K562 (cell line): ENCODE data around the gene CCN5. TPM values are rescaled to one million over a fixed set of nuclear protein-coding genes. Genes with fewer than 3 reads are reported as not detected.

Experiments
- ATAC-seq: fragments of 200-7000 bp; cut with Tn5 transposase; 3 replicates; pipeline ENCODE4 v1.9.1; 2020; ENCODE audit warnings: moderate library complexity
- BruUV-seq: library from RNA; stranded (reverse); fragments of 400-500 nt; replicated peaks from 2 replicates; lab custom pipeline; 2021; lab: Mats Ljungman, UMichigan
- CTCF ChIA-PET: fragments of 300-600 bp; formaldehyde crosslinking; extraction: SDS; loops from one replicate; lab custom pipeline; 2021; ENCODE audit warnings: low intra/inter-chr PET ratio; lab: Yijun Ruan, JAX
- POLR2A ChIA-PET: fragments of 300-600, 350-650 bp; sonication (Branson Sonifier 250); formaldehyde crosslinking; extraction: SDS; loops from one replicate; lab custom pipeline; 2021; ENCODE audit warnings: antibody characterized with exemption, inconsistent platforms; lab: Yijun Ruan, JAX
- DNase-seq, 4 experiments: peaks; one replicate each; pipeline versions ENCODE4 v3.0.0 to v3.0.0-alpha.2; 2011 to 2018; ENCODE audit warnings: low spot score in 3 of 4, mixed read lengths in 3 of 4; ENCODE audit errors: extremely low read depth in 1 of 4
- FAIRE-seq: peaks from 2 replicates; lab custom pipeline; 2011; peaks lifted over from hg19 to GRCh38; lab: Jason Lieb, UNC
- H2AFZ ChIP-seq: 2 replicates; pipeline ENCODE4 v1.6.0; 2011; ENCODE audit warnings: low read depth, low read length, control low read depth, inconsistent platforms
- H3K27ac ChIP-seq: fragments of 200-600 bp; 3 replicates; pipeline ENCODE4 v1.8.0; 2011; ENCODE audit warnings: low read depth, mild to moderate bottlenecking, control low read depth, inconsistent platforms, low read length, moderate library complexity, mixed read lengths; ENCODE audit errors: extremely low read depth
- H3K27me3 ChIP-seq, 2 experiments: fragments of 300-600 bp in 1 of 2; 2 replicates in 1 of 2; 3 replicates in 1 of 2; pipeline versions ENCODE4 v1.6.0 to v1.8.0; 2011; ENCODE audit warnings: inconsistent platforms in 2 of 2, low read length in 2 of 2, mild to moderate bottlenecking in 1 of 2, mixed read lengths in 1 of 2, moderate library complexity in 1 of 2; ENCODE audit not compliant: control insufficient read depth in 2 of 2, insufficient read depth in 2 of 2
- H3K36me3 ChIP-seq: fragments of 300-600 bp; 3 replicates; pipeline ENCODE4 v1.8.0; 2011; ENCODE audit warnings: mild to moderate bottlenecking, low read length, inconsistent platforms; ENCODE audit not compliant: control insufficient read depth, insufficient read depth
- H3K4me1 ChIP-seq, 2 experiments: fragments of 200-600 bp in 1 of 2; replicated peaks in 1 of 2; 2 replicates in 1 of 2; 3 replicates in 1 of 2; pipeline versions ENCODE4 v1.5.1 to v1.8.0; 2011; ENCODE audit warnings: inconsistent platforms in 2 of 2, low read length in 2 of 2, mild to moderate bottlenecking in 1 of 2, mixed read lengths in 1 of 2, moderate library complexity in 1 of 2; ENCODE audit not compliant: control insufficient read depth in 2 of 2, insufficient read depth in 2 of 2
- H3K4me2 ChIP-seq: 2 replicates; pipeline ENCODE4 v1.6.1; 2011; ENCODE audit warnings: low read length, control low read depth, inconsistent platforms, mixed read lengths; ENCODE audit not compliant: insufficient read depth
- H3K4me3 ChIP-seq: fragments of 200-600 bp; sonication (generic), shearing (Covaris generic); 2 replicates; pipeline ENCODE4 v1.5.1; 2016; ENCODE audit warnings: control low read depth, inconsistent platforms
- H3K79me2 ChIP-seq: fragments of 200-600 bp; 3 replicates; pipeline ENCODE4 v1.8.0; 2011; ENCODE audit warnings: low read length, inconsistent platforms; ENCODE audit not compliant: control insufficient read depth, insufficient read depth
- H3K9ac ChIP-seq, 2 experiments: 2 replicates each; pipeline versions ENCODE4 v1.6.0 to v1.6.1; 2011; ENCODE audit warnings: low read depth in 2 of 2, low read length in 2 of 2, control low read depth in 1 of 2, inconsistent platforms in 1 of 2, mild to moderate bottlenecking in 1 of 2, mixed read lengths in 1 of 2; ENCODE audit not compliant: insufficient read depth in 1 of 2
- H3K9me1 ChIP-seq: one replicate; pipeline ENCODE4 v1.6.0; 2011; ENCODE audit warnings: inconsistent platforms, mild to moderate bottlenecking, low read length, moderate library complexity; ENCODE audit not compliant: control insufficient read depth, insufficient read depth
- H3K9me3 ChIP-seq: replicated peaks from 2 replicates; pipeline ENCODE4 v1.5.1; 2011; ENCODE audit warnings: low read depth, low read length, inconsistent platforms; ENCODE audit not compliant: control insufficient read depth, insufficient read depth
- H4K20me1 ChIP-seq: replicated peaks from 2 replicates; pipeline ENCODE4 v1.6.1; 2011; ENCODE audit warnings: low read length, inconsistent platforms, mixed read lengths; ENCODE audit not compliant: control insufficient read depth, insufficient read depth
- ADNP ChIP-seq: fragments of 200-800 bp; sonication (Bioruptor generic); IDR thresholded peaks from 2 replicates; pipeline ENCODE4 v1.6.1; 2016; ENCODE audit warnings: missing genetic modification characterization, missing compliant biosample characterization
- BCOR ChIP-seq: fragments of 450-650 bp; IDR thresholded peaks from 2 replicates; pipeline ENCODE4 v1.6.1; 2016
- KDM1A ChIP-seq, 2 experiments: fragments of 450-650 bp; IDR thresholded peaks; 2 replicates each; pipeline ENCODE4 v1.6.1; 2016; ENCODE audit warnings: mild to moderate bottlenecking in 2 of 2
- RBM25 ChIP-seq: fragments of 200-400 bp; formaldehyde crosslinking; IDR thresholded peaks from 2 replicates; pipeline ENCODE4 v1.6.1; 2018; ENCODE audit warnings: low read length, low read depth, moderate library complexity; ENCODE audit not compliant: severe bottlenecking
- SAFB2 ChIP-seq: fragments of 200-400 bp; formaldehyde crosslinking; IDR thresholded peaks from 2 replicates; pipeline ENCODE4 v1.6.1; 2018; ENCODE audit warnings: borderline replicate concordance, low read length, low read depth, moderate library complexity; ENCODE audit not compliant: severe bottlenecking
- TEAD4 ChIP-seq, 2 experiments: sonication (generic) in 1 of 2; formaldehyde crosslinking in 1 of 2; IDR thresholded peaks; 2 replicates each; pipeline versions ENCODE4 v1.6.1 to v1.8.0; 2012 to 2022; ENCODE audit warnings: borderline replicate concordance in 1 of 2, inconsistent platforms in 1 of 2, low read length in 1 of 2, mild to moderate bottlenecking in 1 of 2, missing genetic modification reagents in 1 of 2
- ZFP36 ChIP-seq: fragments of 150-350 bp; IDR thresholded peaks from 2 replicates; pipeline ENCODE4 v1.6.1; 2018; ENCODE audit warnings: low read length, low read depth; ENCODE audit not compliant: partially characterized antibody
- ZNF124 ChIP-seq: sonication (generic); formaldehyde crosslinking; IDR thresholded peaks from 2 replicates; pipeline ENCODE4 v1.8.1; 2022; ENCODE audit warnings: missing genetic modification reagents
- ZNF79 ChIP-seq: fragments of 250-450 bp; sonication (Bioruptor Pico); IDR thresholded peaks from 2 replicates; pipeline ENCODE4 v1.4.0; 2020; ENCODE audit warnings: low read depth, mild to moderate bottlenecking, moderate library complexity
- WGBS: fragments of 100-300 bp; shearing (Covaris generic); methylation state at CpG from one replicate; pipeline ENCODE4 v1.1.6; 2016; ENCODE audit warnings: low coverage, mixed read lengths; ENCODE audit not compliant: insufficient coverage; ENCODE audit errors: missing lambda C conversion rate; 5-methylcytosine and 5-hydroxymethylcytosine counted together
- in situ Hi-C: fragments of 300-500 bp; cut with MboI; formaldehyde crosslinking; loops from 4 replicates; pipeline ENCODE4 v1.15.0; 2018; ENCODE audit warnings: inconsistent platforms, mixed read lengths
- intact Hi-C: fragments of 100-400 bp; cut with micrococcal nuclease; formaldehyde crosslinking; loops from 2 replicates; pipeline ENCODE4 v1.14.2; 2022
- polyA plus RNA-seq, 8 experiments: library from polyadenylated mRNA; depleted of rRNA in 4 of 8; stranded (reverse) in 5 of 8; unstranded in 3 of 8; fragments of >200 nt; fragmentation: Nextera tagmentation in 2 of 8; fragmentation: Illumina TruSeq in 1 of 8; extraction: Ambion mirVana in 2 of 8; extraction: Trizol in 1 of 8; gene quantifications; 2 replicates each; pipeline versions ENCODE4 v1.2.1 to v1.2.3, GENCODE V29; 2011 to 2014; ENCODE audit warnings: inconsistent platforms in 1 of 8, missing spikeins in 1 of 8
- total RNA-seq, 7 experiments: library from RNA; depleted of rRNA in 6 of 7; stranded (reverse); fragments of >200 nt in 6 of 7; fragmentation: Illumina TruSeq in 2 of 7; extraction: Trizol in 2 of 7; gene quantifications; 2 replicates each; pipeline versions ENCODE4 v1.2.1 to v1.2.3, GENCODE V29; 2011 to 2021; ENCODE audit warnings: low replicate concordance in 1 of 7
- TF ChIP-seq, protein P1 (sequence below): fragments of 450-650 bp; IDR thresholded peaks from 2 replicates; pipeline ENCODE4 v1.6.1; 2016; ENCODE audit warnings: low read depth

Gene CCN5
- total and polyA plus RNA-seq, 9 of the 15 experiments (the other 6 are each of a cell fraction or from before 2014, with no cell fraction given): not detected

DNA sequence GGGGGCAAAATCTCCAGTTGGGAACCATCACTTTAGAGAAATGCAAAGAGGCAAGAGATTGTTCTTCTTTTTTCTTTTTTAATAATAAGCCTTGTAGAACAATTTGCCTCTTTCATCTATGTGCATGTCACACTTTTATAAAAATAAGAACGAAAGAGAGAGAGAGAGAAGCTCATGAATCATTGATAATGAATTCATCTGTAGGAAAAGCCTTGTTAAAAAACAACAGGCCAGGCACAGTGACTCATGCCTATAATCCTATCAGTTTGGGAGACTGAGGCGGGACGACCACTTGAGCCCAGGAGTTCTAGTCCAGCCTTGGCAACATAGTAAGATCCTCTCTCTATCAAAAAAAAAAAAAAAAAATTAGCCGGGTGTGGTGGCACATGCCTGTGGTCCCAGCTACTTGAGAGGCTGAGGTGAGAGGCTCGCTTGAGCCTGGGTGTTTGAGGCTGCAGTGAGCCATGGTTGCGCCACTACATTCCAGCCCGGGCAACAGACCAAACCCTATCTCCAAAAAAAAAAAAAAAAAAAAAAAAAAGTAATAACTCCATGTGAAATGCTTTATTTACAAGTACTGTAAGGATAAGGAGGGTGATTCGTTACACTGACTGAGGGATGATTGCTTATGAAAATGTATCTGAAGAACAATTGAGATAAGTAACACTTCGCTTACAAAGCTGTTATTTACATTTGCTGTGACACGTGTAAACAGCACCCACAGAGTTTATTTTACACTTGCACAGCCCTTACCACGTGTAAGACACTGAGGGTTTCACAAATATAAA is 6.0 kb downstream of the CCN5 start (continued):
- TF ChIP-seq SAFB2 (no peak), ZNF124 (CRISPR knock-in tag) (no peak), TEAD4 (IDR thresholded peaks at IDR 0.05; ENCODE audit: low read length) (no peak), TEAD4 (CRISPR knock-in tag; IDR thresholded peaks at IDR 0.05; ENCODE audit: borderline replicate concordance) (no peak), ZNF79 (CRISPR knock-in tag) (no peak)

DNA sequence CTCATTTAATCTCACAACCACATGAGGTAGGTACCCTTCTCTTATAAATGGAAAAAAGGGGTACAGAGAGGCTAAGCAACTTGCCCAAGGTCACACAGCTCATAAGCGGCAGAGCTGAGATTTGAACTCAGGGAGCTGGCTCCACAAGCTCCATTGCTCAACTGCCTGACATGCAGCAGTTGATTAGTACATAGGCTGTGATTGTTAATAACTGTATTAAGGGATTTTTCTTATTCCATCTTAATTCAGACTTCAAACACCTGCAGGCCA is 6.6 kb downstream of the CCN5 start:
- in situ Hi-C loops (no loop called here), intact Hi-C loops (no loop called here)
- H3K36me3 ChIP-seq: no peaks in the 10 kb centered on the region
- H3K9me3 ChIP-seq: no peaks in the 10 kb centered on the region
- no peak for DNase-seq
- H3K27me3 ChIP-seq: peaks cover 36 to 69% of the 10 kb centered on the region in 2 experiments
- ATAC-seq: no peak
- POLR2A ChIA-PET: interaction anchor here (1.1 kb wide), 1 partner anchor 11 kb away, joined by 4 read pairs; no protein-coding TSS in a partner anchor
- CTCF ChIA-PET: no interaction called here
- H3K27ac ChIP-seq: no peak overlapping the region
- H4K20me1 ChIP-seq: 0 out of 2 replicates have a peak, but pooled peaks cover 7% of the 10 kb centered on the region
- no peaks in the 10 kb centered on the region for H3K9me1 ChIP-seq
- H2AFZ ChIP-seq: no peak overlapping the region
- peaks cover 0 to 10% of the 10 kb centered on the region in 2 experiments; a peak in 2 of 5 replicates for H3K4me1 ChIP-seq
- H3K4me3 ChIP-seq: no peak overlapping the region
- FAIRE-seq: no peak
- TF ChIP-seq, protein P1, sequence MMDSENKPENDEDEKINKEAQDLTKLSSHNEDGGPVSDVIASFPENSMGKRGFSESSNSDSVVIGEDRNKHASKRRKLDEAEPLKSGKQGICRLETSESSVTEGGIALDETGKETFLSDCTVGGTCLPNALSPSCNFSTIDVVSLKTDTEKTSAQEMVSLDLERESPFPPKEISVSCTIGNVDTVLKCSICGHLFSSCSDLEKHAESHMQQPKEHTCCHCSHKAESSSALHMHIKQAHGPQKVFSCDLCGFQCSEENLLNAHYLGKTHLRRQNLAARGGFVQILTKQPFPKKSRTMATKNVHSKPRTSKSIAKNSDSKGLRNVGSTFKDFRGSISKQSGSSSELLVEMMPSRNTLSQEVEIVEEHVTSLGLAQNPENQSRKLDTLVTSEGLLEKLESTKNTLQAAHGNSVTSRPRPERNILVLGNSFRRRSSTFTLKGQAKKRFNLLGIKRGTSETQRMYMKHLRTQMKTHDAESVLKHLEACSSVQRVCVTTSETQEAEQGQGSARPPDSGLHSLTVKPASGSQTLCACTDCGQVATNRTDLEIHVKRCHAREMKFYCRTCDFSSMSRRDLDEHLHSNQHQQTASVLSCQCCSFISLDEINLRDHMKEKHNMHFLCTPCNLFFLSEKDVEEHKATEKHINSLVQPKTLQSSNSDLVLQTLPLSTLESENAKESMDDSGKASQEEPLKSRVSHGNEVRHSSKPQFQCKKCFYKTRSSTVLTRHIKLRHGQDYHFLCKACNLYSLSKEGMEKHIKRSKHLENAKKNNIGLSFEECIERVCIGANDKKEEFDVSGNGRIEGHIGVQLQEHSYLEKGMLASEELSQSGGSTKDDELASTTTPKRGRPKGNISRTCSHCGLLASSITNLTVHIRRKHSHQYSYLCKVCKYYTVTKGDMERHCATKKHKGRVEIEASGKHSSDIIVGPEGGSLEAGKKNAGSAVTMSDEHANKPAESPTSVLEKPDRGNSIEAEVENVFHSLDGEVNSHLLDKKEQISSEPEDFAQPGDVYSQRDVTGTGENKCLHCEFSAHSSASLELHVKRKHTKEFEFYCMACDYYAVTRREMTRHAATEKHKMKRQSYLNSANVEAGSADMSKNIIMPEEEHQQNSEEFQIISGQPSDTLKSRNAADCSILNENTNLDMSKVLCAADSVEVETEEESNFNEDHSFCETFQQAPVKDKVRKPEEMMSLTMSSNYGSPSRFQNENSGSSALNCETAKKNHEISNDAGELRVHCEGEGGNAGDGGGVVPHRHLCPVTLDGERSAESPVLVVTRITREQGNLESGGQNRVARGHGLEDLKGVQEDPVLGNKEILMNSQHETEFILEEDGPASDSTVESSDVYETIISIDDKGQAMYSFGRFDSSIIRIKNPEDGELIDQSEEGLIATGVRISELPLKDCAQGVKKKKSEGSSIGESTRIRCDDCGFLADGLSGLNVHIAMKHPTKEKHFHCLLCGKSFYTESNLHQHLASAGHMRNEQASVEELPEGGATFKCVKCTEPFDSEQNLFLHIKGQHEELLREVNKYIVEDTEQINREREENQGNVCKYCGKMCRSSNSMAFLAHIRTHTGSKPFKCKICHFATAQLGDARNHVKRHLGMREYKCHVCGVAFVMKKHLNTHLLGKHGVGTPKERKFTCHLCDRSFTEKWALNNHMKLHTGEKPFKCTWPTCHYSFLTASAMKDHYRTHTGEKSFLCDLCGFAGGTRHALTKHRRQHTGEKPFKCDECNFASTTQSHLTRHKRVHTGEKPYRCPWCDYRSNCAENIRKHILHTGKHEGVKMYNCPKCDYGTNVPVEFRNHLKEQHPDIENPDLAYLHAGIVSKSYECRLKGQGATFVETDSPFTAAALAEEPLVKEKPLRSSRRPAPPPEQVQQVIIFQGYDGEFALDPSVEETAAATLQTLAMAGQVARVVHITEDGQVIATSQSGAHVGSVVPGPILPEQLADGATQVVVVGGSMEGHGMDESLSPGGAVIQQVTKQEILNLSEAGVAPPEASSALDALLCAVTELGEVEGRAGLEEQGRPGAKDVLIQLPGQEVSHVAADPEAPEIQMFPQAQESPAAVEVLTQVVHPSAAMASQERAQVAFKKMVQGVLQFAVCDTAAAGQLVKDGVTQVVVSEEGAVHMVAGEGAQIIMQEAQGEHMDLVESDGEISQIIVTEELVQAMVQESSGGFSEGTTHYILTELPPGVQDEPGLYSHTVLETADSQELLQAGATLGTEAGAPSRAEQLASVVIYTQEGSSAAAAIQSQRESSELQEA: no peak
- TF ChIP-seq RBM25: peak; percentile 81
- peak; percentile 56; the same call in 1 of the 2 replicates for TF ChIP-seq ADNP
- peak in 1 of 2 experiments; percentile 36; a peak in 1 of 4 replicates for TF ChIP-seq KDM1A (IDR thresholded peaks at IDR 0.05)
- peak; percentile 24; the same call in 1 of the 2 replicates for TF ChIP-seq BCOR
- peak; percentile 70 for TF ChIP-seq ZFP36
- 0% methylated on average over 1 of the region's 1 CpG for WGBS
- H3K9ac ChIP-seq: no peak overlapping the region
- H3K4me2 ChIP-seq: no peak overlapping the region
- H3K79me2 ChIP-seq: no peaks in the 10 kb centered on the region
- BruUV-seq: no TSS peak
